Bone marrow (tissue), 2 donors: ENCODE data around the gene SRGAP2C.
"Not testable (repeated sequence)": the region's sequence is repeated elsewhere in the genome, so short reads cannot be mapped to it uniquely, and the experiment has no call there.

Experiments
- DNase-seq, 2 donors: peaks; one replicate each; lab custom pipeline; 2025; lab: John Stamatoyannopoulos, UW

Gene SRGAP2C

GRCh38 chr1:121279548-121279898 lies 94.7 kb downstream of the SRGAP2C start:
- not testable (repeated sequence) for DNase-seq

GRCh38 chr1:121280699-121281317 lies 96.0 kb downstream of the SRGAP2C start:
- not testable (repeated sequence) for DNase-seq

- DNase-seq = not testable (repeated sequence)
Measured at GRCh38 chr1:121281480-121281879, 96.7 kb downstream of the SRGAP2C start.

GRCh38 chr1:121283587-121284180 lies 98.9 kb downstream of the SRGAP2C start:
- not testable (repeated sequence) for DNase-seq

GRCh38 chr1:121292590-121292989 lies 107.8 kb downstream of the SRGAP2C start:
- not testable (repeated sequence) for DNase-seq

- DNase-seq = not testable (repeated sequence)
Measured at GRCh38 chr1:121293263-121294204, 108.8 kb downstream of the SRGAP2C start.

- not testable (repeated sequence) for DNase-seq
Measured at GRCh38 chr1:121294205-121294570, 109.4 kb downstream of the SRGAP2C start.

GRCh38 chr1:121296563-121296962 lies 111.8 kb downstream of the SRGAP2C start:
- not testable (repeated sequence) for DNase-seq

GRCh38 chr1:121298529-121298928 lies 113.8 kb downstream of the SRGAP2C start:
- not testable (repeated sequence) for DNase-seq

- DNase-seq = not testable (repeated sequence)
Measured at GRCh38 chr1:121299514-121300149, 114.9 kb downstream of the SRGAP2C start.

GRCh38 chr1:121301876-121302275 lies 117.1 kb downstream of the SRGAP2C start:
- DNase-seq = not testable (repeated sequence)

- DNase-seq = not testable (repeated sequence)
Measured at GRCh38 chr1:121307759-121308158, 123.0 kb downstream of the SRGAP2C start.

GRCh38 chr1:121315509-121315908 lies 130.7 kb downstream of the SRGAP2C start:
- not testable (repeated sequence) for DNase-seq

- not testable (repeated sequence) for DNase-seq
Measured at GRCh38 chr1:121316081-121316480, 131.3 kb downstream of the SRGAP2C start.

- not testable (repeated sequence) for DNase-seq
Measured at GRCh38 chr1:121317491-121318468, 133.0 kb downstream of the SRGAP2C start.

- not testable (repeated sequence) for DNase-seq
Measured at GRCh38 chr1:121318687-121319086, 133.9 kb downstream of the SRGAP2C start.

GRCh38 chr1:121321660-121322059 lies 136.9 kb downstream of the SRGAP2C start:
- not testable (repeated sequence) for DNase-seq

- DNase-seq = not testable (repeated sequence)
Measured at GRCh38 chr1:121324726-121325125, 140.0 kb downstream of the SRGAP2C start.

- not testable (repeated sequence) for DNase-seq
Measured at GRCh38 chr1:121332141-121332540, 147.4 kb downstream of the SRGAP2C start.

- DNase-seq = not testable (repeated sequence)
Measured at GRCh38 chr1:121332599-121333562, 148.1 kb downstream of the SRGAP2C start.
